A673 (cell line): Measurements from ENCODE around the gene C2orf80. TPM values are rescaled to one million over a fixed set of nuclear protein-coding genes. Genes with fewer than 3 reads are reported as not detected.

ENCODE experiments used
- BruUV-seq: library from RNA; stranded (reverse); fragments of 400-500 nt; replicated peaks from 2 replicates; lab custom pipeline; 2021; lab: Mats Ljungman, UMichigan
- CTCF ChIA-PET: fragments of 300-600 bp; sonication (Branson Sonifier 250); formaldehyde crosslinking; loops from one replicate; lab custom pipeline; 2022; ENCODE audit warnings: antibody characterized with exemption; lab: Charles Lee
- POLR2A ChIA-PET: fragments of 300-600 bp; sonication (Branson Sonifier 250); formaldehyde crosslinking; loops from one replicate; lab custom pipeline; 2022; ENCODE audit warnings: antibody characterized with exemption; ENCODE audit not compliant: low non-redundant PET; lab: Charles Lee
- DNase-seq: peaks from one replicate; pipeline ENCODE4 v3.0.0-alpha.2; 2015; ENCODE audit warnings: low spot score
- H3K27ac ChIP-seq: fragments of 200-600 bp; sonication (generic); 2 replicates; pipeline ENCODE4 v1.5.1; 2016; ENCODE audit warnings: mixed run types, low read depth, mild to moderate bottlenecking, mixed read lengths, antibody characterized with exemption, low read length; ENCODE audit not compliant: poor library complexity, severe bottlenecking
- H3K27me3 ChIP-seq: fragments of 200-600 bp; sonication (generic); replicated peaks from 2 replicates; pipeline ENCODE4 v1.6.1; 2017; ENCODE audit warnings: mixed run types, low read depth, mild to moderate bottlenecking, mixed read lengths, antibody characterized with exemption, low read length; ENCODE audit not compliant: insufficient read depth, poor library complexity
- H3K36me3 ChIP-seq: fragments of 200-600 bp; sonication (generic); 2 replicates; pipeline ENCODE4 v1.6.1; 2016; ENCODE audit warnings: mixed run types, mild to moderate bottlenecking, mixed read lengths, antibody characterized with exemption, low read length; ENCODE audit not compliant: insufficient read depth, poor library complexity, severe bottlenecking
- H3K4me1 ChIP-seq: fragments of 200-600 bp; sonication (generic); 2 replicates; pipeline ENCODE4 v1.6.1; 2017; ENCODE audit warnings: mixed run types, mild to moderate bottlenecking, mixed read lengths, antibody characterized with exemption, low read length; ENCODE audit not compliant: insufficient read depth, poor library complexity, severe bottlenecking
- H3K4me3 ChIP-seq: fragments of 200-600 bp; sonication (generic); 2 replicates; pipeline ENCODE4 v1.5.1; 2016; ENCODE audit warnings: low read depth, mixed run types, mild to moderate bottlenecking, mixed read lengths, low read length; ENCODE audit not compliant: poor library complexity, severe bottlenecking
- H3K9me3 ChIP-seq: fragments of 200-600 bp; sonication (generic); 2 replicates; pipeline ENCODE4 v1.6.1; 2016; ENCODE audit warnings: mixed run types, low read depth, mild to moderate bottlenecking, mixed read lengths, antibody characterized with exemption, low read length; ENCODE audit not compliant: poor library complexity, severe bottlenecking
- EZH2 ChIP-seq: fragments of 200-600 bp; sonication (generic); IDR thresholded peaks from 2 replicates; pipeline ENCODE4 v1.6.1; 2017; ENCODE audit warnings: borderline replicate concordance, low read depth, mild to moderate bottlenecking, mixed read lengths, antibody characterized with exemption, low read length; ENCODE audit not compliant: poor library complexity, severe bottlenecking
- intact Hi-C: fragments of 100-400 bp; cut with micrococcal nuclease; formaldehyde crosslinking; loops from one replicate; pipeline ENCODE4 v1.10.0; 2022; ENCODE audit not compliant: unreplicated experiment
- total RNA-seq: library from RNA; stranded (reverse); gene quantifications from 2 replicates; pipeline ENCODE4 v1.2.3, GENCODE V29; 2021
- TF ChIP-seq, protein P1 (sequence below): fragments of 300-800, 200-600 bp; sonication (generic); conservative IDR thresholded peaks from 2 replicates; pipeline ENCODE4 v1.5.1; 2017; ENCODE audit warnings: low read depth, mild to moderate bottlenecking, antibody characterized with exemption, low read length, moderate library complexity, mixed read lengths

The C2orf80 gene
- total RNA-seq, 1 experiment from 2014 or later = not detected

DNA sequence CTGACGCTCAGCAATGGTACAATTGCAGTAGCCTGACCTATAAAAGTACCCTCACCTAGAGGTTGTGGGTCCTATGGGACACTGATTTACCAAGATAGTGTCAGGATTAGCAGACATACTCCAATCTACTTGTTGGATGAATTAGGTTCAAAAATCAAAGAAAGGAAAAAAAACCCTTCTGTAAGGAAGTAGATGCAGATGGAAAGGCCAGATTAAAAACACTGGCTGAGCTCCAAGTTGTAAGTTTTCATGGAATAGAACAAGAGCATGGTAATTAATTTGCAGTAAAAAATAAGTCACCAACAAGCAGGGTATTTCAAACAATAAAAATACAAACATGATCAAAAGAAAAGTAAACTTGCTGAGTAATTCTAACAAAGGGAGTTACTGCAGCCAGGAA lies 38.6 kb upstream of the C2orf80 start:
- Histone ChIP-seq H3K4me3 (no peak overlapping the region), H3K27ac (no peak overlapping the region), H3K4me1 (no peaks in the 10 kb centered on the region), H3K9me3 (no peaks in the 10 kb centered on the region), H3K27me3 (no peaks in the 10 kb centered on the region), H3K36me3 (no peaks in the 10 kb centered on the region)
- no peak for DNase-seq
- intact Hi-C loops = no loop called here
- no TSS peak for BruUV-seq
- POLR2A ChIA-PET = no interaction called here
- CTCF ChIA-PET = no interaction called here
- TF ChIP-seq, protein P1, sequence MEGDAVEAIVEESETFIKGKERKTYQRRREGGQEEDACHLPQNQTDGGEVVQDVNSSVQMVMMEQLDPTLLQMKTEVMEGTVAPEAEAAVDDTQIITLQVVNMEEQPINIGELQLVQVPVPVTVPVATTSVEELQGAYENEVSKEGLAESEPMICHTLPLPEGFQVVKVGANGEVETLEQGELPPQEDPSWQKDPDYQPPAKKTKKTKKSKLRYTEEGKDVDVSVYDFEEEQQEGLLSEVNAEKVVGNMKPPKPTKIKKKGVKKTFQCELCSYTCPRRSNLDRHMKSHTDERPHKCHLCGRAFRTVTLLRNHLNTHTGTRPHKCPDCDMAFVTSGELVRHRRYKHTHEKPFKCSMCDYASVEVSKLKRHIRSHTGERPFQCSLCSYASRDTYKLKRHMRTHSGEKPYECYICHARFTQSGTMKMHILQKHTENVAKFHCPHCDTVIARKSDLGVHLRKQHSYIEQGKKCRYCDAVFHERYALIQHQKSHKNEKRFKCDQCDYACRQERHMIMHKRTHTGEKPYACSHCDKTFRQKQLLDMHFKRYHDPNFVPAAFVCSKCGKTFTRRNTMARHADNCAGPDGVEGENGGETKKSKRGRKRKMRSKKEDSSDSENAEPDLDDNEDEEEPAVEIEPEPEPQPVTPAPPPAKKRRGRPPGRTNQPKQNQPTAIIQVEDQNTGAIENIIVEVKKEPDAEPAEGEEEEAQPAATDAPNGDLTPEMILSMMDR = no peak
- TF ChIP-seq EZH2 = no peak

DNA sequence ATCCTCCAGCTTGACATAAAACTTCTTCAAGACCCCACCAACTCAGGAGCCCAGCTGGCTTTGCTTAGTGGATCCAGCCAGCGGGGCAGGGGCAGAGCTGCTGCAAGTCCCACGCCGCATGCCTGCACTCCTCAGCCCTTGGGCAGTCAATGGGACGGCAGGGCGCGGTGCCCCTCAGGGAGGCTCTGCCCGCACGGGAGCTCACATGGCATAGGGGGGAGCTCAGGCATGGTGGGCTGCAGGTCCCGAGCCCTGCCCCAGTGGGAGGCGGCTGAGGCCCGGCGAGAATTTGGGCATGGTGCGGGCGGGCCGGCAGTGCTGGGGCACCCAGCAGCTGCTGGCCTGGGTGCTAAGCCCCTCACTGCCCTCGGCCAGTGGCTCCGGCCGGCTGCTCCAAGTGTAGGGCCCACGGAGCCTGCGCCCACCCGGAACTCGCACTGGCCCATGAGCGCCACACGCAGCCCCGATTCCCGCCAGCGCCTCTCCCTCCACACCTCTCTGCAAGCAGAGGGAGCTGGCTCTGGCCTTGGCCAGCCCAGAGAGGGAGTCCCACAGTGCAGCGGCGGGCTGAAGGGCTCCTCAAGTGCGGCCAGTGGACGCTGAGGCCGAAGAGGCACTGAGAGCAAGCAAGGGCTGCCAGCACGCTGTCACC lies 37.9 kb upstream of the C2orf80 start:
- no TSS peak for BruUV-seq
- intact Hi-C loops = no loop called here

DNA sequence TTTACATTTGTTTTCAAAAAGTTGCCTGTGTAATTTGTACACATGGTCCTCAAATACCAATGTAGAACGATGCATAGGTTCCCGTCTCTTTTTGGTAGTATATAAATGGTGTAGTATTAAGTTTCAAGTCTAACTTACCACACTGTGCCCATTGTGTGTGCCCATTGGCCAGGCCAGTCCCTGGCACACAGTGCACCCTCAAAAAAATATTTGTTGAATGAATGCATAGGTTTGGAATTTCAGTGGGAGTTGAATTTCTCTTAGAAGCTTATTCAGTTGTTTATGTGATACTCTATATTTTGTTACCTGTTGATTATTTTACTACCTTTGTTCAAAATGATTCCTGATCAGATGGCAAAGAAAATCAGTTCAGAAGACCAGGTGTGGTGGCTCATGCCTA lies 35.0 kb upstream of the C2orf80 start:
- no TSS peak for BruUV-seq
- Histone ChIP-seq H3K27me3 (no peaks in the 10 kb centered on the region), H3K4me3 (no peak overlapping the region), H3K27ac (no peak overlapping the region), H3K36me3 (no peaks in the 10 kb centered on the region), H3K4me1 (no peaks in the 10 kb centered on the region), H3K9me3 (no peaks in the 10 kb centered on the region)
- intact Hi-C loops = no loop called here
- ChIA-PET CTCF (no interaction called here), POLR2A (no interaction called here)
- no peak for DNase-seq
- TF ChIP-seq EZH2 = no peak
- TF ChIP-seq, protein P1 = no peak

More for the DNA sequence above, 37.9 kb upstream of the C2orf80 start:
- CTCF ChIA-PET = no interaction called here
- no peak overlapping the region for H3K27ac ChIP-seq
- no peaks in the 10 kb centered on the region for H3K4me1 ChIP-seq
- TF ChIP-seq EZH2 = no peak
- TF ChIP-seq, protein P1 = no peak
- no peak for DNase-seq
- POLR2A ChIA-PET = no interaction called here
- H3K9me3 ChIP-seq = no peaks in the 10 kb centered on the region
- no peaks in the 10 kb centered on the region for H3K27me3 ChIP-seq
- H3K36me3 ChIP-seq = no peaks in the 10 kb centered on the region
- H3K4me3 ChIP-seq = no peak overlapping the region
